Prostate gland (tissue), 2 donors: ENCODE measurements around the gene ATP6V1G1.

Source experiments
- CTCF ChIP-seq, 4 experiments: fragments of 200-600 bp in 2 of 4; fragments of 450-650 bp in 2 of 4; sonication (generic) in 2 of 4; IDR thresholded peaks; 1 replicate in 3 of 4; 2 replicates in 1 of 4; pipeline ENCODE4 v1.5.1; 2016 to 2019; ENCODE audit warnings: antibody characterized with exemption in 4 of 4, mild to moderate bottlenecking in 2 of 4, moderate library complexity in 2 of 4
- POLR2A ChIP-seq: fragments of 450-650 bp; IDR thresholded peaks from one replicate; pipeline ENCODE4 v1.6.1; 2016; ENCODE audit warnings: antibody characterized with exemption, mild to moderate bottlenecking
- POLR2AphosphoS5 ChIP-seq: sonication (generic); formaldehyde crosslinking; IDR thresholded peaks from one replicate; pipeline ENCODE4 v1.6.1; 2017; ENCODE audit warnings: antibody characterized with exemption

DNA sequence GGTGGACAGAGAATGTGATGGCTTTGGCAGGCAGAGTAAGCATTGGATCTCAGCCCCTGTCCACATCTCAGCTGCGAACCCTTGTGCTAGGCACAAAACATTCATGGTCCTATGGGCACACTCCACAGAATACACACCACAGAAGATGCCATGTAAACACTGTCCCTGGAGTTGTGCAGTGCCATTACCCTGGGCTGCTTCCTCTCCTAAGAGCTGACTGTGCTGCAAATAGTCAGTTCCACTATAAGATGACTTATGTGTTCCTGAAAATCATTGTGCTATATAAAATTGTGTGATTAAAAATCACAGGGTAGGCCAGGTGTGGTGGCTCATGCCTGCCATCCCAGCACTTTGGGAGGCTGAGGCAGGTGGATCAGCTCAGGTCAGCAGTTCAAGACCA, 31.9 kb upstream of the ATP6V1G1 start:
- TF ChIP-seq CTCF (IDR thresholded peaks at IDR 0.05) (no peak), POLR2A (no peak), POLR2AphosphoS5 (no peak)
